ENCODE data around the gene CTRB2.
"Not testable (repeated sequence)": the region's sequence is repeated elsewhere in the genome, so short reads cannot be mapped to it uniquely, and the experiment has no call there.

Gene CTRB2

GRCh38 chr16:75242436-75243078 is 35.6 kb upstream of the CTRB2 start:
- not testable (repeated sequence) for DNase-seq (ENCODE audit: low read depth)

GRCh38 chr16:75241955-75242354 is 35.0 kb upstream of the CTRB2 start:
- DNase-seq (ENCODE audit: low read depth), result no peak

GRCh38 chr16:75241412-75241811 is 34.5 kb upstream of the CTRB2 start:
- no peak for DNase-seq (ENCODE audit: low read depth)

- not testable (repeated sequence) for DNase-seq (ENCODE audit: low read depth)
Measured at GRCh38 chr16:75240633-75241032, 33.7 kb upstream of the CTRB2 start.

- DNase-seq (ENCODE audit: low read depth), result no peak
Measured at GRCh38 chr16:75239542-75240122, 32.7 kb upstream of the CTRB2 start.

GRCh38 chr16:75238853-75239541 is 32.0 kb upstream of the CTRB2 start:
- DNase-seq (ENCODE audit: low read depth), result no peak

- no peak for DNase-seq (ENCODE audit: low read depth)
Measured at GRCh38 chr16:75238132-75238852, 31.3 kb upstream of the CTRB2 start.

- no peak for DNase-seq (ENCODE audit: low read depth)
Measured at GRCh38 chr16:75237398-75238131, 30.6 kb upstream of the CTRB2 start.

- DNase-seq (ENCODE audit: low read depth), result no peak
Measured at GRCh38 chr16:75236736-75237397, 29.9 kb upstream of the CTRB2 start.

GRCh38 chr16:75236232-75236631 is 29.3 kb upstream of the CTRB2 start:
- no peak for DNase-seq (ENCODE audit: low read depth)

- DNase-seq (ENCODE audit: low read depth), result no peak
Measured at GRCh38 chr16:75235721-75236193, 28.8 kb upstream of the CTRB2 start.

GRCh38 chr16:75234856-75235696 is 28.1 kb upstream of the CTRB2 start:
- no peak for DNase-seq (ENCODE audit: low read depth)

- no peak for DNase-seq (ENCODE audit: low read depth)
Measured at GRCh38 chr16:75233611-75233938, 26.6 kb upstream of the CTRB2 start.

GRCh38 chr16:75231570-75231969 is 24.6 kb upstream of the CTRB2 start:
- DNase-seq (ENCODE audit: low read depth), result no peak

- DNase-seq (ENCODE audit: low read depth), result no peak
Measured at GRCh38 chr16:75230471-75231110, 23.6 kb upstream of the CTRB2 start.

- DNase-seq (ENCODE audit: low read depth), result no peak
Measured at GRCh38 chr16:75229172-75230031, 22.4 kb upstream of the CTRB2 start.

GRCh38 chr16:75228143-75228976 is 21.4 kb upstream of the CTRB2 start:
- no peak for DNase-seq (ENCODE audit: low read depth)

Measured in stimulated activated CD8-positive, alpha-beta memory T cell treated with anti-CD3 and anti-CD28 coated beads, Interleukin-15, amount 100 ng/mL, for 1 hour (primary cell).